NT2/D1 (cell line): ENCODE measurements around the gene ULK1.

Source experiments
- YY1 ChIP-seq: IDR thresholded peaks from 2 replicates; pipeline ENCODE4 v1.6.1; 2011; ENCODE audit not compliant: insufficient read length, insufficient read depth
- ZNF274 ChIP-seq: IDR thresholded peaks from 2 replicates; pipeline ENCODE4 v1.6.1; 2011; ENCODE audit warnings: mild to moderate bottlenecking, low read depth, low read length

GRCh38 chr12:131865180-131865875 lies 29.1 kb upstream of the ULK1 start:
- TF ChIP-seq ZNF274 (no peak), YY1 (no peak)
